ENCODE measurements around the gene YOD1. TPM values are rescaled to one million over a fixed set of nuclear protein-coding genes. Genes with fewer than 3 reads are reported as not detected.

YOD1 gene
- polyA plus RNA-seq, 3 donors: 1.1 to 2.4 (median 1.9) TPM

GRCh38 chr1:207032528-207033017 lies 18.4 kb downstream of the YOD1 start, which contains the start of gene C1orf116:
C1orf116 (minus strand) TSS chr1:207032756; CDS start chr1:207027598, 5,158 bp downstream.
- no peak within 1 kb of the TSS for H3K27ac ChIP-seq (ENCODE audit: low read depth, low read length)
- WGBS, 3 donors: 0 to 6% (median 3%) methylated on average over 1 of the region's 1 CpG

- no peak overlapping the region for H3K27ac ChIP-seq (ENCODE audit: low read depth, low read length)
- 23 to 78% (median 69%) methylated on average over 7 of the region's 7 CpGs for WGBS, 3 donors
These were observed 19.3 kb downstream of the YOD1 start for GRCh38 chr1:207031632-207032264.

GRCh38 chr1:207031016-207031415 lies 20.0 kb downstream of the YOD1 start:
- 21 to 69% (median 45%) methylated on average over 1 of the region's 1 CpG for WGBS, 3 donors

GRCh38 chr1:207030522-207031009 lies 20.4 kb downstream of the YOD1 start:
- WGBS, 3 donors: 25 to 78% (median 65%) methylated on average over 5 of the region's 5 CpGs
- H3K27ac ChIP-seq (ENCODE audit: low read depth, low read length): no peak overlapping the region

More at GRCh38 chr1:207031016-207031415, 20.0 kb downstream of the YOD1 start:
- H3K27ac ChIP-seq (ENCODE audit: low read depth, low read length): no peak overlapping the region

GRCh38 chr1:207029701-207030521 lies 21.1 kb downstream of the YOD1 start:
- H3K27ac ChIP-seq (ENCODE audit: low read depth, low read length): no peak overlapping the region
- 26 to 77% (median 70%) methylated on average over 5 of the region's 5 CpGs for WGBS, 3 donors

GRCh38 chr1:207028884-207029650 lies 21.9 kb downstream of the YOD1 start:
- H3K27ac ChIP-seq (ENCODE audit: low read depth, low read length): no peak overlapping the region
- 61 to 90% (median 87%) methylated on average over 2 of the region's 2 CpGs for WGBS, 3 donors

GRCh38 chr1:207027921-207028320 lies 23.1 kb downstream of the YOD1 start:
- no peak overlapping the region for H3K27ac ChIP-seq (ENCODE audit: low read depth, low read length)
- 68 to 94% (median 86%) methylated on average over 1 of the region's 1 CpG for WGBS, 3 donors

GRCh38 chr1:207027206-207027777 lies 23.7 kb downstream of the YOD1 start:
- WGBS, 3 donors: 87 to 95% (median 90%) methylated on average over 18 of the region's 18 CpGs

GRCh38 chr1:207026104-207026534 lies 24.9 kb downstream of the YOD1 start:
- H3K27ac ChIP-seq (ENCODE audit: low read depth, low read length): no peak overlapping the region
- 51 to 72% (median 66%) methylated on average over 4 of the region's 4 CpGs for WGBS, 3 donors

More at GRCh38 chr1:207027206-207027777, 23.7 kb downstream of the YOD1 start:
- H3K27ac ChIP-seq (ENCODE audit: low read depth, low read length): no peak overlapping the region

- WGBS, 3 donors: 38 to 57% (median 42%) methylated on average over 5 of the region's 5 CpGs
- H3K27ac ChIP-seq (ENCODE audit: low read depth, low read length): no peak overlapping the region
These were observed 25.7 kb downstream of the YOD1 start for GRCh38 chr1:207025146-207025880.

GRCh38 chr1:207024202-207025145 lies 26.5 kb downstream of the YOD1 start:
- 49 to 52% (median 49%) methylated on average over 14 to 18 of the region's 18 CpGs for WGBS, 3 donors
- H3K27ac ChIP-seq (ENCODE audit: low read depth, low read length): no peak overlapping the region

- H3K27ac ChIP-seq (ENCODE audit: low read depth, low read length): no peak overlapping the region
- WGBS, 3 donors: 81 to 87% (median 86%) methylated on average over 8 of the region's 8 CpGs
These were observed 27.9 kb downstream of the YOD1 start for GRCh38 chr1:207022996-207023679.

GRCh38 chr1:207021876-207022596 lies 29.0 kb downstream of the YOD1 start:
- H3K27ac ChIP-seq (ENCODE audit: low read depth, low read length): no peak overlapping the region
- 84 to 90% (median 85%) methylated on average over 15 of the region's 15 CpGs for WGBS, 3 donors

GRCh38 chr1:207021139-207021861 lies 29.7 kb downstream of the YOD1 start:
- H3K27ac ChIP-seq (ENCODE audit: low read depth, low read length): no peak overlapping the region
- 71 to 78% (median 75%) methylated on average over 8 of the region's 8 CpGs for WGBS, 3 donors

GRCh38 chr1:207020709-207021107 lies 30.3 kb downstream of the YOD1 start:
- H3K27ac ChIP-seq (ENCODE audit: low read depth, low read length): no peak overlapping the region
- 58 to 76% (median 69%) methylated on average over 4 of the region's 4 CpGs for WGBS, 3 donors

All from adipose tissue (tissue), 3 donors.